Mononuclear cell (primary cell): ENCODE measurements around the gene DOCK6. TPM values are rescaled to one million over a fixed set of nuclear protein-coding genes. Genes with fewer than 3 reads are reported as not detected.

Source experiments
- H3K27me3 ChIP-seq: 2 replicates; pipeline ENCODE4 v1.6.0; 2011; ENCODE audit warnings: low read length, control low read depth; ENCODE audit not compliant: insufficient read depth
- H3K4me1 ChIP-seq: 2 replicates; pipeline ENCODE4 v1.5.1; 2011; ENCODE audit warnings: mild to moderate bottlenecking, low read length, control low read depth; ENCODE audit not compliant: insufficient read depth
- H3K4me3 ChIP-seq: 2 replicates; pipeline ENCODE4 v1.5.1; 2011; ENCODE audit warnings: mild to moderate bottlenecking, low read length, moderate library complexity
- H3K9me3 ChIP-seq: 2 replicates; pipeline ENCODE4 v1.5.1; 2011; ENCODE audit warnings: low read depth, mild to moderate bottlenecking, control low read depth, low read length
- total RNA-seq: library from RNA; depleted of rRNA; stranded (reverse); fragments of >200 nt; gene quantifications from one replicate; pipeline ENCODE4 v1.2.3, GENCODE V29; 2012

The DOCK6 gene
- total RNA-seq, 1 donor, result 0.10 TPM

DNA sequence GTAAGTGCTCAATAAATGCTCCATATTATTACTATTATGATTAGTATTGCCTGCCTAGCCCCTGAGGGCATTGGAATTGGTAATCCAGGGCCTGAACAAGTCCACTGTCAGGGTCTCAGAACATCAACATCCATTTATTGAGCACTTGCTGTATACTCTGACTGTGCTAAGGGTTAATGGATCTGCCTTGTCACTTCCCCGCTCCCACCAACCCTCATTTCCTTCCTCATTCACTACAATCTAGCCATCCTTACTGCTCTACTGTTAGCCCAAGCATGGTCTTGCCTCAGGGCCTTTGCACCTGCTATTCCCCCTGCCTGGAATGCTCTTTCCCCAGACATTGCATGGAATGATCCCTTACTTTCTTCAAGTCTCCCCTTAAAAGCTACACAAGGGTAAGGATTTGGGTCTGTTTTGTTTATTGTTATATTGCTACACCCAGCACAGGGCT, 35.6 kb downstream of the DOCK6 start:
- H3K4me1 ChIP-seq, result no peaks in the 10 kb centered on the region
- H3K9me3 ChIP-seq, result no peaks in the 10 kb centered on the region
- H3K27me3 ChIP-seq, result no peaks in the 10 kb centered on the region

DNA sequence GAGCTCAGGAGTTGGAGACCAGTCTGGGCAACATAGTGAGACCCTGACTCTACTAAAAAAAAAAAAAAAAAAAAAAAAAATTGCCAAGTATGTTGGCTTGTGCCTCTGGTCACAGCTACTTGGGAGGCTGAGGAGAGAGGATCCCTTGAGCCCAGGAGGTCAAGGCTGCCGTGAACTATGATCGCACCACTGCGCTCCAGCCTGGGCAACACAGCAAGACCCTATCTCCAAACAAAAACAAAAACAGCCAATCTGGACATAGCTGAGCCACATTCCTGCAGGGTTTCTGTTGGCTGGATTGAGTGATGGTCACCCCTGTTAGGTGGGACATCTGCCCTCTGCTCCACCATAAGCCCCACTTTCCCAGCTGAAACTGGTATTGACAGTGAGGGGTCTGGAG, 36.5 kb downstream of the DOCK6 start:
- Histone ChIP-seq H3K4me1 (no peaks in the 10 kb centered on the region), H3K27me3 (no peaks in the 10 kb centered on the region), H3K4me3 (no peak overlapping the region), H3K9me3 (no peaks in the 10 kb centered on the region)

More for the DNA sequence above, 35.6 kb downstream of the DOCK6 start:
- no peak overlapping the region for H3K4me3 ChIP-seq

DNA sequence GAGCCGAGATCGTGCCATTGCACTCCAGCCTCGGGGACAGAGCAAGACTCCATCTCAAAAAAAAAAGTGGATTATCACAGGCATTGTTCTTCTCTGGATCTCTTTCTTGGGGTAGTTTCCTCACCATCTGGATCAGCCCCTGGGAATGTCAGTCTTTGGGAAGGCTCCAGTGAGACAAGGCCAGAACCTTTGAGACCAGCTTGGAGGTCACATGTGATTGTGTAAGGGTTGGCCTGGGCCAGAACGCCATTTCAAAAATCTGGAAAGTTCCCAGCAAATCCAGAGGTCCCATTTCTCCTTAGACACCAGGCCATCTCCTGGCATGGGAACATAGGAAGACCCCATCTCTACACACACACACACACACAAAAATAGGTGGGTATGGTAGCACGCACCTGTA, 37.2 kb downstream of the DOCK6 start:
- no peaks in the 10 kb centered on the region for H3K9me3 ChIP-seq
- no peak overlapping the region for H3K4me3 ChIP-seq
- H3K27me3 ChIP-seq, result no peaks in the 10 kb centered on the region
- no peaks in the 10 kb centered on the region for H3K4me1 ChIP-seq

DNA sequence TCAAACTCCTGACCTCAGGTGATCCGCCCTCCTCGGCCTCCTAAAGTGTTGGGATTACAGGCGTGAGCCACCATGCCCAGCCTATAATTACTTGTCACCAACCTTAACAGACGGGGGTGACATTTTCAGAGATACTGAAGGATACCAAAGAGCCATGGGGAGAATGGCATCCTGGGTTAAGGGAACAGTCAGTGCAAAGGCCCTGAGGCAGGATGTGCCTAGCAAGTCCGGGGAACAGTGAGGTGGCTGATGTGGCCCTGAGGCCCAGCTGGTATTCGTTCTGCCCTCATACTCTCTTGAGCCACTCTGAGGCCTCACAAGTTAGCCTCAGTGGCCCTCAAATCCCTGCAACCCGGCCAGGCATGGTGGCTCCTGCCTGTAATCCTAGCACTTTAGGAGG, 37.9 kb downstream of the DOCK6 start:
- no peaks in the 10 kb centered on the region for H3K27me3 ChIP-seq
- no peaks in the 10 kb centered on the region for H3K9me3 ChIP-seq
- H3K4me1 ChIP-seq, result no peaks in the 10 kb centered on the region
- no peak overlapping the region for H3K4me3 ChIP-seq

DNA sequence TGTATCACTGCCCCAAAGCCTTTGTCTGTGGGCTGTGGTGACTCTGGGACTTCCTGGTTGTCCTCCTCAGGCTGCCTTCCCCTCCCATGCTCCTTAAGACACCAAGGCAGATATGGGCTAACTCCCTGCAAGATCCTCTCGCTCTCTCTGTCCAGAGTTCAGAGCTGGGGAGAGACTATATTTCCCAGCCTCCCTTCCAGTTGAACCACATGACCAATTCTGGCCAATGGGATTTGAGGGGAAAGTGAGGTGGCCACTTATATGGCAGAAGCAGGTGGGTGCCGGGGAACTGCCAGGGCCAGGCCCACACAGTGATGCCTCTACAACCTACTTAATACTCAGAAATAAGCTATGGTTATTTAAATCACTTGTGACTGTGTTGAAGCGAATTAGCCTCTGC, 39.1 kb downstream of the DOCK6 start:
- Histone ChIP-seq H3K4me3 (no peak overlapping the region), H3K4me1 (no peaks in the 10 kb centered on the region), H3K9me3 (no peaks in the 10 kb centered on the region), H3K27me3 (no peaks in the 10 kb centered on the region)

DNA sequence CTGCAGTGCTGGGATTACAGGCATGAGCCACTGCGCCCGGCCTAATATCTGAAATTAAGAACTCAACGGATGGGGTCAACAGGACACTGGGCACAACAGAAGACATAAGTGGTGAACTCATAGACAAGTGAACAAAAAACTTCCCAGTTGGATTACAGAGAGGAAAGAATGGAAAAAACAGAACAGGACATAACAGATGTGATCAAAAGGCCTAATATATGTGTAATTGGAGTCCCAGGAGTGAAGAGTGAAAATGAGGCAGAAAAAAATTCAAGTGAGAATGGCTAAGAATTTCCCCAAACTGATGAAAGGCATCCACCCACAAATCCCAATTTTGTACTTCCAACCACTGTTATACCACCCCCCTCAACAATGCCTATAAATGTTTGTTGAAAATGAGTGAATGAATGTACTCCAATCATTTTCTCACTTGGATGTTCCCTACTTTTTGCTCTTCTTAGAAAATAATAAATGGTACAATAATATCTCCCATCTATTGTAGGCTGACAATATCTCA, 41.2 kb downstream of the DOCK6 start:
- Histone ChIP-seq H3K9me3 (no peaks in the 10 kb centered on the region), H3K4me1 (no peaks in the 10 kb centered on the region), H3K4me3 (no peak overlapping the region), H3K27me3 (no peaks in the 10 kb centered on the region)

DNA sequence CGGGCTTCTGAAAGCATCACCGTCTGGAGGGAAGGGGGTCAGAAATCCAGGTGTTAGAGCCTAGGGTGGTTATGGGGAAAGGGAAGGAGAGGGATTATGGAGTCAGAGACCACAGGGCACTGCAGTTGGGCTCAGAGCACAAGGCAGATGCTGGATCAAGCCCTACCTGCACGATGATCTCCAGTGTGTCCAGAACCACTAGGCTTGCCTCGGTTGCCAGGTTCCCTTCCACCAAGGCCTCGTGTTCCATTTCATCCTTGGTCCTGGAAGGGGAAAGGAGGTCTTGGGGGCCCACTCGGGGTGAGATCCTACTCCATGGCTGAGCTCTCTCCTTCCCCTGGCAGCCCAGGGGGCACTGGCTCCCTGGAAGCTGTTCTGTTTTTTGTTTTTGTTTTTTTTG, 47.9 kb downstream of the DOCK6 start:
- no peak overlapping the region for H3K4me3 ChIP-seq
- no peaks in the 10 kb centered on the region for H3K9me3 ChIP-seq
- no peaks in the 10 kb centered on the region for H3K27me3 ChIP-seq
- H3K4me1 ChIP-seq, result no peaks in the 10 kb centered on the region

DNA sequence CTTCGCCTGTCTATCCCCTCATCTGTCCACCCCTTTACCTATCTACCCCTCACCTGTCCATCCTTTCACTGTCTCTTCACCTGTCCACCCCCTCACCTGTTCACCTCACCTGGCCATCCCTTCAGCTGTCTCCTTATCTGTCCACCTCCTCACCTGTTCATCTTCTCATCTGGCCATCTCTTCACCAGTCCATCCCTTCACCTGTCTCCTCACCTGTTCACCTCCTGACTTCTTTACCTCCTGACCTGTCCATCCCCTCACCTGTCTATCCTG, 51.7 kb downstream of the DOCK6 start:
- no peaks in the 10 kb centered on the region for H3K9me3 ChIP-seq
- H3K4me1 ChIP-seq, result no peaks in the 10 kb centered on the region
- no peak overlapping the region for H3K4me3 ChIP-seq
- H3K27me3 ChIP-seq, result no peaks in the 10 kb centered on the region

DNA sequence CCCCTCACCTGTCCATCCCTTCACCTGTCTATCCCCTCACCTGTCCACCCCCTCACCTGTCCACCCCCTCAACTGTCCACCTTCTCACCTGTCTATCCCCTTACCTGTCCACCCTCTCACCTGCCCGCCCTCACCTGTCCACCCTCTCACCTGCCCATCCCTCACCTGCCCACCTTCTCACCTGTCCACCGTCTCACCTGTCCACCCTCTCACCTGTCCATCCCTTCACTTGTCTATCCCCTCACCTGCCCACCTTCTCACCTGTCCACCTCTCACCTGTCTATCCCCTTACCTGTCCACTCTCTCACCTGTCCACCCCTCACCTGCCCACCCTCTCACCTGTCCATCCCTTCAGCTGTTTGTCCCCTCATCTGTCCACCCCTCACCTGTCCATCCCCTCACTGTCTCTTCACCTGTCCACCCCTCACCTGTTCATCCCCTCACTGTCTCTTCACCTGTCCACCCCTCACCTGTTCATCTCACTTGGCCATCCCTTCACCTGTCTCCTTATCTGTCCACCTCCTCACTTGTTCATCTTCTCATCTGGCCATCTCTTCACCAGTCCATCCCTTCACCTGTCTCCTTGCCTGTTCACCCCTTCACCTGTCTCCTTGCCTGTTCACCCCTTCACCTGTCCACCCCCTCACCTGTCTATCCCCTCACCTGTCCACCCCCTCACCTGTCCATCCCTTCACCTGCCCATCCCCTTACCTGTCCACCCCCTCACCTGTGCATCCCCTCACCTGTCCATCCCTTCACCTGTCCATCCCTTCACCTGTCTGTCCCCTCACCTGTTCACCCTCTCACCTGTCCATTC, 52.3 kb downstream of the DOCK6 start:
- no peaks in the 10 kb centered on the region for H3K9me3 ChIP-seq

DNA sequence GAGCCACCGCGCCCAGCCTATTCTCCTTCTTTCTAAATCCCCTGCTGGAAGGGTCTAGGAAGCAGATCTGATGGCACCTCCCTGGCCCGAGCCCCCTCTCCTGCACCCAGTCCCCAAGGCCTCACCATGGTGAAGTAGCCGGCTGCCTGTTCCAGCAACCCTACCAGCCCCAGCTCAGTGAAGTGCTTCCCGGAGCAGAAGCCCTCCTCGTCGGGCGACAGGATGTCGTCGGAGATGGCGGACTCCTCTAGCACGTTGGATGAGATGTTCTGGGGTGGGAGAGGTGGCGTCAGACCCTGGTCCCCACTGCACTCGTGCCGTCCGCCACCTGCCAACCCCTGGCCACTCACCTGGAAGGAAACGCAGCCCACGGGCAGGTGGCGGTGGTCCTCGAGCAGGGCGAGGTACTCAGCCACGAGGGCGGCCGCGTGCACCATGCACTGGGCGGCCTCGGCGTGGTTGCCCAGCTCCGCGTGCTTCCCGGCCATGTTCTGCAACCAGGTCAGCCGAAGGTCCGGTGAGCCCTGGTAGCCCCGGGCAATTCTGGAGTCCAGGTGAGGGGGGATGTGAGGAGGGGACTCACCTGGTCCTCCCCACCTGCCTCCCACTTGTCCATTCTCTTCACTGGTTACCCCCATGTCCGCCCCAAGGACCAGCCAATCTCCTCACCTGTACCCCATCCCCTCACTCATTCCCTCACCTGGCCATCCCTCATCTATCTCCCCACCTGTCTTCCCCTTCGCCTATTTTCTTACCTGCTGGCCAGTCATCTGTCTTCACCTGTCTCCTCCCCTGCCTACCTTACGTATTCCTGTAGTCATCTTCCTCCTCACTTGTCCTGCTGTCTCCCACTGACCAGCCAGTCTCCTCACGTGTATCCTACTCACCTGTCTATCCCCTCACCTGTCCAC, 53.5 kb downstream of the DOCK6 start:
- Histone ChIP-seq H3K4me3 (no peak overlapping the region), H3K9me3 (no peaks in the 10 kb centered on the region)

More for the DNA sequence above, 52.3 kb downstream of the DOCK6 start:
- no peaks in the 10 kb centered on the region for H3K4me1 ChIP-seq
- H3K4me3 ChIP-seq, result no peak overlapping the region
- no peaks in the 10 kb centered on the region for H3K27me3 ChIP-seq

DNA sequence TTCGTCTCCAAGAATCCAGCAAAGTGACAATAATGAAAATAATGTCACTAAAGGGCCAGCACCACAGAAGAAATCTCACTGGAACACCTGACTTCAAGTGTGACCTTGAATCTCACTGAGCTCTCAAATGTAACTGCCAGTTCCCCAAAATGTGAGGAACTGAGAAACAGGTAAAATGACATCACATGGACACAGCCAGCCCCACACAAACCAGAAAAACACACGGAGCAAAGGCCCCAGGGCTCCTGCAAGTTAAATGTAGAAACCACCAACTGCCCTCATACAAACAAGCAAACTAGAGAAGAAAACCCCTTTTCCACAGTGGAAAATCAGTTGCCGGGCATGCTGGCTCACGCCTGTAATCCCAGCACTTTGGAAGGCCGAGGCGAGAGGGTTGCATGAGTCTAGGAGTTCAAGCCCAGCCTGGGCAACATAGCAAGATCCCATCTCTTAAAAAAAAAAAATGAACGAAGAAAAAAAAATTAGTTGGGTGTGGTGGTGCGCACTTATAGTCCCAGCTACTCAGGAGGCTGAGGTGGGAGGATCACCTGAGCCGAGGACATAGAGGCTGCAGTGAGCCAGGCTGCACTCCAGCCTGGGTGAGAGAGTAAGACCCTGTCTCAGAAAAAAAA, 56.3 kb downstream of the DOCK6 start:
- Histone ChIP-seq H3K4me1 (no peaks in the 10 kb centered on the region), H3K27me3 (no peaks in the 10 kb centered on the region), H3K9me3 (no peaks in the 10 kb centered on the region), H3K4me3 (no peak overlapping the region)

More for the DNA sequence above, 53.5 kb downstream of the DOCK6 start:
- no peaks in the 10 kb centered on the region for H3K4me1 ChIP-seq
- no peaks in the 10 kb centered on the region for H3K27me3 ChIP-seq

DNA sequence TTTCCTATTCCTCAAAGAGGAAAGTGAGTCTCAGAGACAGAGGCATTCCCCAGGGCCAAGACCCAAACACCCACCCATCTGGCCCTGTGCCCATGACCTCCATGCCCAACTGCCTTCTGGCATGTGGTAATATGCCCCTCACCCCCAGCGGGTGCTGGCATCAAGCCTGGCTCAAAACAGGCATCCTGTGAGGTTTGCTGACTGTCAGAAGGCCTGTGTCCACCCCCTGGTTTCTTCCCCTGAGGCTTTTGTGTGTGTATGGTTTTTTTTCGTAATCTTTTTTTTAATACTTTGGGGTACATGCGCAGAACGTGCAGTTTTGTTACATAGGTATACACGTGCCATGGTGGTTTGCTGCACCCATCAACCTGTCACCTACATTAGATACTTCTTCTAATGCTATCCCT, 57.4 kb downstream of the DOCK6 start:
- Histone ChIP-seq H3K27me3 (no peaks in the 10 kb centered on the region), H3K4me3 (no peak overlapping the region), H3K9me3 (no peaks in the 10 kb centered on the region), H3K4me1 (no peaks in the 10 kb centered on the region)

DNA sequence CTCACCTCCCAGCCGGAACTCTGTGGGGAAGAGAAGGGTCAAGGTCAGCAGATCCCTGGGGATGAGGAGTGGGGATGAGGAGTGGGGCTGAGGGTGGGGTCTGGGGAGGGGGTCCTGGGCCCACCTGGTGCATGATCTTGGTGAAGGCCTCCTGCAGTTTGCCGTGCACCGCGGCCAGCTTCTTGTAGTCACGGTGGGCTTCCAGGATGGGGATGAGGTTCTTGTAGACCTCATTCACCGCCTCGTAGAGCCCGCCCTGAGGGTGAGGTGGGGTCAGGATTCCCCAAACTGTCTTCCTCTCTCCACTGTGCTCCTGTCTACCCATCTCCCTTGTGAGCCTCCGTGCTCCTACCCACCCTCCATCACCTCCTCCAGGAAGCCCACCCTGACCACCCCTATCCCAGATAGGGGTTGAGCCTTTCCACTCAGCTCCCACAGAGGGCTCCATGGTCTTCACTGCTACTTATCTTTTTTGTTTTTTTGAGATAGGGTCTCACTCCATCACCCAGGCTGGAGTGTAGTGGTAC, 58.2 kb downstream of the DOCK6 start:
- H3K9me3 ChIP-seq, result no peaks in the 10 kb centered on the region
- no peaks in the 10 kb centered on the region for H3K4me1 ChIP-seq
- no peak overlapping the region for H3K4me3 ChIP-seq
- H3K27me3 ChIP-seq, result no peaks in the 10 kb centered on the region

DNA sequence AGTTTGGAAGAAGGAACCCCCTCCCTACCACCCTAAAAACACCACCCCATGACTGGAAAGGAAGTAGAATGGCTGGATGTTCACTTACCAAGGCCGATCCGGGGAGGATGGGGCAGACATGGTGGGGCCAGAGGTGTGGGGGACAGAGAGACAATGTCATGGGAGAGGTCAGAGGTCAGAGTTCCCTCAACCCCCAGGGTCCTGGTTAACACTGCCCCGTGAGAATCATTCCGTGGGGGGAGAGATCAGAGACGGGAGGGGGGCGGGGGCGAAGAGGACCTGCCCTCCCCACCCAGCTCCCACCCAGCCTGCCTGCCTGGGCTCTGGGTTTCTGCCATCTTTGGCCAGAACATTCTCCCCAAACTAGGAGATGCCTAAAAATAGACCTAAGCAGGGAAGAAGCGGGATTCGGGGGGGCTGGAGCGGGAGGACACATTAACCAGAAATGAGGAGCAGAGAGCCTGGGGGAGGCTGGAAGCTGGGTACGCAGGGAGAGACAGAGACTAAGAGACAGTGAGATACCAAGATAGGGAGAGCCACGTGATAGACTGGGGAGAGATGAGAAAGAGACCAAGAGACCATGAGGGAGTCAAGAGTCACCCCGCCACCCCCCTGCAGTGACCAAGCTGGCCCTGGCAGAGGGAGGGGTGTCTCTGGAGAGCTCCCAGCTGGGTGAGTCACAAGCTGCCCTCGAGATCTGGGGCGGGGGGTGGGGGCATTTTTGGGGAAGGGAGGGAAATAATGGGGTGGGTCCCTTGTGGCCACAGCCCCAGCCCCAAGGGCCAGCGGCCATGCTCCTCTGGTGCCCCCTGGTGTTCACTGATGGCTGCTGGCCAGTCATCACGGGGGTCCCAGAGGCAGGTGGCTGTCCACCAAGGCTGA, 58.9 kb downstream of the DOCK6 start:
- H3K27me3 ChIP-seq, result no peaks in the 10 kb centered on the region
- H3K4me3 ChIP-seq, result no peak overlapping the region
- H3K4me1 ChIP-seq, result no peaks in the 10 kb centered on the region
- no peaks in the 10 kb centered on the region for H3K9me3 ChIP-seq
